GM19351 (cell line): ENCODE data around the gene LIMS1.
A peak's percentile ranks its signal among the peaks of the same experiment; 100 is the strongest.
"Not testable (repeated sequence)": the region's sequence is repeated elsewhere in the genome, so short reads cannot be mapped to it uniquely, and the experiment has no call there.

Source experiments
- ATAC-seq: cut with Tn5 transposase; IDR thresholded peaks from one replicate; pipeline ENCODE4 v1.9.1; 2021; ENCODE audit warnings: mild to moderate bottlenecking, moderate library complexity; ENCODE audit not compliant: unreplicated experiment

The LIMS1 gene

DNA sequence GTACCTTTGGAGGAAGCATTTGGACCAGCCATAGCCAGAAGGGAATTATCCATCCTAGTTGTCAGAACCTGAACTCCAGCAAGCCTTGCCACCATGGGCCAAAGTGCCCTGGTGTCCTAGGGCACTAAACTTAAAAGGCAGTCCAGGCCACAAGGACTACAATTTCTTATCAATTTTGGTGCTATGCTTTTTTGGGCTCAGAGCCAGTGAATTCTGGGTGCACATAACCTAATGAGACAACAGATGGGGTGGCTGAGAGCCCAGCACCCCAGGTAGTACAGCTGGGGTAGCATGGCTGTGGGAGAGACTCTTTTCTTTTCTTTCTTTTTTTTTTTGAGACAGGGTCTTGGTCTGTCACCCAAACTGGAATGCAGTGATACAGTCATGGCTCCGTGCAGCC is 170.6 kb downstream of the LIMS1 start:
- ATAC-seq: no peak

DNA sequence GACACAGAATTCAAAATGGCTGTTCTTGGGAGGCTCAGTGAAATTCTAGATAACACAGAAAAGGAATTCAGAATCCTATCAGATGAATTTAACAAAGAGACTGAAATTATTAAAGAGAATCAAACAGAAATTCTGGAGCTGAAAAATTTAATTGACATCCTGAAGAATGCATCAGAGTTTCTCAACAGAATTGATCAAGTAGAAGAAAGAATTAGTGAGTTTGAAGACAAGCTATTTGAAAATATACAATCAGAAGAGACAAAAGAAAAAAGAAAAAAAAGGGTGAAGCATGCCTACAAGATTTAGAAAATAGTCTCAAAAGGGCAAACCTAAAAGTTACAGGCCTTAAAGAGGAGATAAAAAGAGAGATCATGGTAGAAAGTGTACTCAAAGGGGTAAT is 173.0 kb downstream of the LIMS1 start:
- no peak for ATAC-seq

DNA sequence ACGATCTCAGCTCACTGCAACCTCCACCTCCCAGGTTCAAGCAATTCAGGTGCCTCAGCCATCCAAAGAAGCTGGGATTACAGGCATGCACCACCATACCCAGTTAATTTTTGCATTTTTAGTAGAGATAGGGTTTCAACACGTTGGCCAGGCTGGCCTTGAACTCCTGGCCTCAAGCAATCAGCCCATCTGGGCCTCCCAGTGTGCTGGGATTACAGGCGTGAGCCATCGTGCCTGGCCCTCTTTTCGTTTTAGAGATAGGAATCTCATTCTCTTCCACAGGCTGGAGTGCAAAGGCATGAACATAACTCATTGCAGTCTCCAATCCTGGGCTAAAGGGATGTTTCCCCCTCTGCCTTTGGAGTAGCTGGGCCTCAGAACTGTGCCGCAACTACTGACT is 182.7 kb downstream of the LIMS1 start:
- not testable (repeated sequence) for ATAC-seq

DNA sequence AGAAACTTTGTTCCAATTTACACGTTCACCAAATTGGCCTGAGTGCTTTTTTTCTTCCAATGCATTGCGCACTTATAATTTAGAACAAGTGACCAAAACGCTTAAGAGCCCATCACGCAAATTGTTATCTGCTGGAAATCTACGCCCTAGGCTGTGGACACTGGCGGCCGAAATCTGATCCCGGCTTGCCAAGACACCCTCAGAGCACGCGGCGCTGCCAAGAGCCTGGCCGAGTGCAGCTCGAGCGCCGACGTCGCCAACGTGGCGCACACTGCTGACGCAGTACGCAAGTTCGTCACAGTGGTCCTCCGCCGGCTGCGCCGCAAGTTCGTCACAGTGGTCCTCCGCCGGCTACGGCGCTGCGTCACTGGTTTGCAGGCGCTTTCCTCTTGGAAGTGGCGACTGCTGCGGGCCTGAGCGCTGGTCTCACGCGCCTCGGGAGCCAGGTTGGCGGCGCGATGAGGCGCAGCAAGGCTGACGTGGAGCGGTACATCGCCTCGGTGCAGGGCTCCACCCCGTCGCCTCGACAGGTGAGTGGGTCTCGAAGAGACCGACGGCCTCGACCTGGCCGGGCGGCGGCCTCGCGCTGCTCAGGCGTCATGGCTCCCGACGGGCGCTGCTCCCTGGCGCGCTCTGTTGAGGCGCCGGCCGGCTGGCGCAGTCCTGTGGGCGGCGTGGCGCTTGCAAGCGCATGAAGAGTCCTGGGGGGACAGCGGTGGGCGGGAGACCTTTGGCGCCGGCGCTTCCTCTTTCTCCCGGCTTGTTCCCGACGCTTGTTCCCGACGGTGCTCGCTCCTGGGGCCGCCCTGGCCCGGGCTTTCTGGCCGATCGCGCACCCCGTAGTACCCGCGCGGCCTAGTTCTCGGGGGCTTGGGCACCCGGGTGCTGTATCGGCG is 185.1 kb downstream of the LIMS1 start, which contains the start of gene RANBP2:
TSS of gene RANBP2 (plus strand) at position 334 of the 896 bp plus-strand sequence. CDS start at position 459, 125 bp downstream.
- peak; percentile 99 for ATAC-seq

DNA sequence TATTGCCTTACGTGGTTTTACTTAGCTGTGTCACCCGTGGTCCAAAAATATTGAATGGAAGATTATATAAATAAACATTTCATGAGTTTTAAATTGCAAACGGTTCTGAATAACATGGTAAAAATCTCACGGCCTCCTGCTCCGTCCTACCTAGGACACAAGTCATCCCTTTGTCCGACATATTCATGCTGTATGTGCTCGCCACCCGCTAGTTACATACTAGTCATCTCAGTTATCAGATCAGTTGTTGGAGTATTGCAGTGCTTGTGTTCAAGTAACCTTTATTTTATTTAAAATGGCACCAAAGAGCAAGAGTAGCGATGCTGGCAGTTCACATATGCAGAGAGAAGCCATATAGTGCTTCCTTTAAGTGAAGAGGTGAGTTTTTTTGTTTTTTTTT is 191.8 kb downstream of the LIMS1 start:
- ATAC-seq: not testable (repeated sequence)

DNA sequence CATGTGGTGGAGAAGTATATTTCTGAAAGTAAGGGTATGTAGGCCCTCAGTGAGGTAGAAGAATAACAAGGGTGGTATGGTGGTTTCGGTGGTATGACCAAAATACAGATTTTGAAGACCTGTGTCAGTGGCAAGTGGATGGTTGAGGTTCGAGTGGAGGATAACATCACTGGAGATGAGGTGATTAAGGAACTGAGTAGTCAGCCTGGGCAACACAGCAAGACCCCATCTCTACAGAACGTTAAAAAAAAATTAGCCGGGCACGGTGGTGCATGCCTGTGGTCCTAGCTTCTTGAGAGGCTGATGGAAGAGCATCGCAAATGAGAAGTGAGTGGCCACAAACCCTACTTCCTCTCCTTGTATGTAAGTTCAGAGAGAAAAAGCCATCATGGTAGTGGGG is 200.4 kb downstream of the LIMS1 start:
- not testable (repeated sequence) for ATAC-seq
